ENCODE results near the gene LAPTM4A. TPM values are rescaled to one million over a fixed set of nuclear protein-coding genes. Genes with fewer than 3 reads are reported as not detected.

LAPTM4A gene
- polyA plus RNA-seq, 2 of the 4 experiments (the other 2 are of a cell fraction): 275 to 509 TPM

- no peak for FAIRE-seq
- no peak; a peak in 1 of 6 replicates for ATAC-seq
- H3K4me1 ChIP-seq: peaks cover 27% of the 10 kb centered on the region; the same call in 2 of the 3 replicates
- DNase-seq (ENCODE audit: low read depth in 1 of 2, low spot score in 1 of 2): no peak
- peak overlapping the region; percentile 84 to 93; a peak in 5 of 6 replicates for H3K27ac ChIP-seq
- TF ChIP-seq EHF (CRISPR knock-in tag; IDR thresholded peaks at IDR 0.05) (no peak), POLR2AphosphoS2 (conservative IDR thresholded peaks at IDR 0.05; ENCODE audit: low read length) (no peak), EHMT2 (IDR thresholded peaks at IDR 0.05; ENCODE audit: low read depth) (no peak), SREBF2 (IDR thresholded peaks at IDR 0.05) (no peak), CEBPB (IDR thresholded peaks at IDR 0.05) (no peak), JUNB (IDR thresholded peaks at IDR 0.05) (no peak), ZC3H11A (IDR thresholded peaks at IDR 0.05) (no peak), ATOH8 (CRISPR knock-in tag; IDR thresholded peaks at IDR 0.05; ENCODE audit: low read depth) (no peak), MAFK (IDR thresholded peaks at IDR 0.05; ENCODE audit: partially characterized antibody) (no peak)
- 94% methylated on average over 14 of the region's 14 CpGs for WGBS (ENCODE audit: missing lambda C conversion rate)
- H3K9me3 ChIP-seq: peaks cover 10% of the 10 kb centered on the region
- H3K4me3 ChIP-seq: peak overlapping the region; percentile 65
- peak overlapping the region; percentile 84 for H3K4me2 ChIP-seq
- POLR2A ChIA-PET: interaction anchor here (1.0 to 1.9 kb wide), 2 partner anchors 22 to 40 kb away, joined by 4 to 5 read pairs; partner anchors contain the start of genes LAPTM4A and WDR35
- CTCF ChIA-PET: interaction anchor here (0.6 to 8.6 kb wide), 10 partner anchors 10 to 180 kb away, joined by 3 to 146 read pairs (median 4); no protein-coding TSS in a partner anchor
Measured at GRCh38 chr2:20011276-20012031, 40.0 kb downstream of the LAPTM4A start.

GRCh38 chr2:20008703-20009102 lies 42.7 kb downstream of the LAPTM4A start:
- peak in 1 of 2 experiments; percentile 91 for DNase-seq (ENCODE audit: low read depth in 1 of 2, low spot score in 1 of 2)
- peak; percentile 33 to 67; a peak in 4 of 6 replicates for ATAC-seq

GRCh38 chr2:20005891-20006470 lies 45.4 kb downstream of the LAPTM4A start:
- H3K4me3 ChIP-seq: no peak overlapping the region
- FAIRE-seq (no peak), ATAC-seq (no peak), DNase-seq (ENCODE audit: low read depth in 1 of 2, low spot score in 1 of 2) (no peak)
- ChIA-PET POLR2A (interaction anchor here (0.5 kb wide), 1 partner anchor 69 kb away, joined by 4 read pairs; no protein-coding TSS in a partner anchor), CTCF (interaction anchor here (1.0 kb wide), 1 partner anchor 10 kb away, joined by 4 read pairs; no protein-coding TSS in a partner anchor)
- H3K4me2 ChIP-seq: no peak overlapping the region
- peaks cover 18% of the 10 kb centered on the region; the same call in 2 of the 3 replicates for H3K4me1 ChIP-seq
- TF ChIP-seq CHD4 (IDR thresholded peaks at IDR 0.05; ENCODE audit: borderline replicate concordance): no peak
- TF ChIP-seq BHLHE40 (IDR thresholded peaks at IDR 0.05; ENCODE audit: low read depth, low read length): no peak
- TF ChIP-seq RARB (CRISPR knock-in tag; IDR thresholded peaks at IDR 0.05): no peak
- no peak for TF ChIP-seq HMGXB4 (CRISPR knock-in tag; IDR thresholded peaks at IDR 0.05; ENCODE audit: borderline replicate concordance)
- no peak for TF ChIP-seq RCOR1 (IDR thresholded peaks at IDR 0.05; ENCODE audit: low read depth, low read length)
- no peak for TF ChIP-seq RNF2 (IDR thresholded peaks at IDR 0.05; ENCODE audit: borderline replicate concordance, low read depth)
- TF ChIP-seq SMC3 (IDR thresholded peaks at IDR 0.05): no peak
- no peak for TF ChIP-seq CHD2 (IDR thresholded peaks at IDR 0.05; ENCODE audit: low read length, partially characterized antibody)
- TF ChIP-seq KDM5A (IDR thresholded peaks at IDR 0.05): no peak
- no peak overlapping the region for H3K27ac ChIP-seq
- 88% methylated on average over 17 of the region's 17 CpGs for WGBS (ENCODE audit: missing lambda C conversion rate)
- no peaks in the 10 kb centered on the region for H3K9me3 ChIP-seq

More at GRCh38 chr2:20008703-20009102, 42.7 kb downstream of the LAPTM4A start:
- CTCF ChIA-PET: interaction anchor here (1.1 kb wide), 1 partner anchor 47 kb away, joined by 3 read pairs; no protein-coding TSS in a partner anchor
- no peak for TF ChIP-seq FOSL2 (IDR thresholded peaks at IDR 0.05)
- TF ChIP-seq FOSL2 (CRISPR knock-in tag; IDR thresholded peaks at IDR 0.05): peak; percentile 63
- no peak for TF ChIP-seq ATOH8 (CRISPR knock-in tag; IDR thresholded peaks at IDR 0.05; ENCODE audit: low read depth)
- 0 out of 2 replicates have a peak, but pooled peaks have one; percentile 19 for TF ChIP-seq GATA3 (IDR thresholded peaks at IDR 0.05; ENCODE audit: borderline replicate concordance)
- TF ChIP-seq KDM5A (IDR thresholded peaks at IDR 0.05): no peak
- TF ChIP-seq CEBPB (IDR thresholded peaks at IDR 0.05): peak in 1 of 2 experiments; percentile 49; a peak in 1 of 4 replicates
- peak; percentile 57 for TF ChIP-seq MAX (IDR thresholded peaks at IDR 0.05)
- TF ChIP-seq HOXA7 (CRISPR knock-in tag; IDR thresholded peaks at IDR 0.05): no peak
- TF ChIP-seq PBX3 (IDR thresholded peaks at IDR 0.05): 0 out of 2 replicates have a peak, but pooled peaks have one; percentile 31
- no peak for FAIRE-seq
- no peaks in the 10 kb centered on the region for H3K9me3 ChIP-seq
- H3K4me2 ChIP-seq: peak overlapping the region; percentile 69
- WGBS (ENCODE audit: missing lambda C conversion rate): 10% methylated on average over 5 of the region's 5 CpGs
- peak overlapping the region; percentile 22 to 41; a peak in 4 of 6 replicates for H3K27ac ChIP-seq
- POLR2A ChIA-PET: no interaction called here
- H3K4me3 ChIP-seq: no peak overlapping the region
- H3K4me1 ChIP-seq: peaks cover 27% of the 10 kb centered on the region; the same call in 2 of the 3 replicates

All from A549 (cell line).